ENCODE results near the gene GRK5. TPM values are rescaled to one million over a fixed set of nuclear protein-coding genes. Genes with fewer than 3 reads are reported as not detected.

GRK5 gene
- total RNA-seq, 1 experiment from 2014 or later, result 58.2 TPM

DNA sequence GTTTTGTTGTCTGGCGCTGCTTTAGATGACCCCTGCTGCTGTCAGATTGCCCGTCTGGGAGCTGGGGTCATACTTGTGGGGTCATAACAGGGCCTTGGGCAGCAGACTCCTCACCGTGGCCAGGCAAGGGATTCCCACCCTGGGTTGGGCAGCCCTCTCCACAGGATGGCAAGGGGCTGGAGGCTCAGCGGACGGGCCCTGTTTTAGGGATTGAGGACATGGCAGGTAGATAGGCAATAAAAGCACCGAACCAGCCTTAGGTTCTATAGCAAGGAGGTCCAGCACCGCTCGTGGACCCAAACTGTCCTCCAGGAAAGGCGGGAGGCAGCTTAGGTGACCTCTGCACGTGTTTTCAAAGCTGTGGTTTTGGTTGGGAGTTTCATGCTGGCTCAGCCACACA, 60.0 kb downstream of the GRK5 start:
- Histone ChIP-seq H3K27ac (ENCODE audit: low read depth, low read length, poor library complexity, severe bottlenecking) (peak overlapping the region; percentile 35), H3K4me3 (ENCODE audit: low read depth, low read length, poor library complexity, severe bottlenecking) (no peak overlapping the region), H3K27me3 (replicated peaks; ENCODE audit: insufficient read depth, low read depth, low read length, poor library complexity) (no peaks in the 10 kb centered on the region), H3K36me3 (ENCODE audit: insufficient read depth, low read length, poor library complexity, severe bottlenecking) (no peaks in the 10 kb centered on the region), H3K4me1 (ENCODE audit: insufficient read depth, low read length, poor library complexity, severe bottlenecking) (peaks cover 33% of the 10 kb centered on the region), H3K9me3 (ENCODE audit: low read depth, low read length, poor library complexity, severe bottlenecking) (no peaks in the 10 kb centered on the region)
- CTCF ChIA-PET, result no interaction called here
- no TSS peak for BruUV-seq (replicated peaks)
- no peak for DNase-seq (ENCODE audit: low spot score)
- TF ChIP-seq EZH2 (IDR thresholded peaks at IDR 0.05; ENCODE audit: borderline replicate concordance, low read depth, low read length, poor library complexity, severe bottlenecking), result no peak
- TF ChIP-seq, protein P1, sequence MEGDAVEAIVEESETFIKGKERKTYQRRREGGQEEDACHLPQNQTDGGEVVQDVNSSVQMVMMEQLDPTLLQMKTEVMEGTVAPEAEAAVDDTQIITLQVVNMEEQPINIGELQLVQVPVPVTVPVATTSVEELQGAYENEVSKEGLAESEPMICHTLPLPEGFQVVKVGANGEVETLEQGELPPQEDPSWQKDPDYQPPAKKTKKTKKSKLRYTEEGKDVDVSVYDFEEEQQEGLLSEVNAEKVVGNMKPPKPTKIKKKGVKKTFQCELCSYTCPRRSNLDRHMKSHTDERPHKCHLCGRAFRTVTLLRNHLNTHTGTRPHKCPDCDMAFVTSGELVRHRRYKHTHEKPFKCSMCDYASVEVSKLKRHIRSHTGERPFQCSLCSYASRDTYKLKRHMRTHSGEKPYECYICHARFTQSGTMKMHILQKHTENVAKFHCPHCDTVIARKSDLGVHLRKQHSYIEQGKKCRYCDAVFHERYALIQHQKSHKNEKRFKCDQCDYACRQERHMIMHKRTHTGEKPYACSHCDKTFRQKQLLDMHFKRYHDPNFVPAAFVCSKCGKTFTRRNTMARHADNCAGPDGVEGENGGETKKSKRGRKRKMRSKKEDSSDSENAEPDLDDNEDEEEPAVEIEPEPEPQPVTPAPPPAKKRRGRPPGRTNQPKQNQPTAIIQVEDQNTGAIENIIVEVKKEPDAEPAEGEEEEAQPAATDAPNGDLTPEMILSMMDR (conservative IDR thresholded peaks at IDR 0.05; ENCODE audit: low read depth, low read length), result no peak
- POLR2A ChIA-PET (ENCODE audit: low non-redundant PET), result no interaction called here
- intact Hi-C loops (cut with micrococcal nuclease; ENCODE audit: unreplicated experiment), result no loop called here

DNA sequence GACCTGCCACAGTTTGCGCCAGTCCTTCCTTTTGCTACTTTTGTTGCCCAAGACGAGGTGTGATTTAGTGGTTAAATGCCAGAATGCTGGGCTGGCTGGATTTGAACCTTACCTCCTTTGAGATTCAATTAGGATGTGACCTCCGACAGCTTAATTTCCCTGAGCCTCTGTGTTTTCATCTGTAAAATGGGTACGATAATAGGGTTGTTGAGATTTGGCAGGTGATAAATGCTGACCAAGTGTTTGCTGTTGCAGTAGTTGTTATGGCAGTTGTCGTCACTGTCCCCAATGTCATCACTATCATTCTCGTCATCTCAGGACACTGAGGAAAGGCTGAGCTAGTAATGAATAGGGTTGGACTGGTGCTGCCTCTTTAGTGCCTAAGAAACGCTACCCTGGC, 61.1 kb downstream of the GRK5 start:
- intact Hi-C loops (cut with micrococcal nuclease; ENCODE audit: unreplicated experiment), result no loop called here
- H3K9me3 ChIP-seq (ENCODE audit: low read depth, low read length, poor library complexity, severe bottlenecking), result no peaks in the 10 kb centered on the region
- POLR2A ChIA-PET (ENCODE audit: low non-redundant PET), result interaction anchor here (0.6 kb wide), 1 partner anchor 34 kb away, joined by 3 read pairs; no protein-coding TSS in a partner anchor
- no peaks in the 10 kb centered on the region for H3K36me3 ChIP-seq (ENCODE audit: insufficient read depth, low read length, poor library complexity, severe bottlenecking)
- no peak overlapping the region for H3K27ac ChIP-seq (ENCODE audit: low read depth, low read length, poor library complexity, severe bottlenecking)
- no peak for DNase-seq (ENCODE audit: low spot score)
- no peaks in the 10 kb centered on the region for H3K27me3 ChIP-seq (replicated peaks; ENCODE audit: insufficient read depth, low read depth, low read length, poor library complexity)
- BruUV-seq (replicated peaks), result no TSS peak
- TF ChIP-seq EZH2 (IDR thresholded peaks at IDR 0.05; ENCODE audit: borderline replicate concordance, low read depth, low read length, poor library complexity, severe bottlenecking), result no peak
- TF ChIP-seq, protein P1 (conservative IDR thresholded peaks at IDR 0.05; ENCODE audit: low read depth, low read length), result no peak
- CTCF ChIA-PET, result no interaction called here
- peaks cover 33% of the 10 kb centered on the region for H3K4me1 ChIP-seq (ENCODE audit: insufficient read depth, low read length, poor library complexity, severe bottlenecking)
- no peak overlapping the region for H3K4me3 ChIP-seq (ENCODE audit: low read depth, low read length, poor library complexity, severe bottlenecking)

DNA sequence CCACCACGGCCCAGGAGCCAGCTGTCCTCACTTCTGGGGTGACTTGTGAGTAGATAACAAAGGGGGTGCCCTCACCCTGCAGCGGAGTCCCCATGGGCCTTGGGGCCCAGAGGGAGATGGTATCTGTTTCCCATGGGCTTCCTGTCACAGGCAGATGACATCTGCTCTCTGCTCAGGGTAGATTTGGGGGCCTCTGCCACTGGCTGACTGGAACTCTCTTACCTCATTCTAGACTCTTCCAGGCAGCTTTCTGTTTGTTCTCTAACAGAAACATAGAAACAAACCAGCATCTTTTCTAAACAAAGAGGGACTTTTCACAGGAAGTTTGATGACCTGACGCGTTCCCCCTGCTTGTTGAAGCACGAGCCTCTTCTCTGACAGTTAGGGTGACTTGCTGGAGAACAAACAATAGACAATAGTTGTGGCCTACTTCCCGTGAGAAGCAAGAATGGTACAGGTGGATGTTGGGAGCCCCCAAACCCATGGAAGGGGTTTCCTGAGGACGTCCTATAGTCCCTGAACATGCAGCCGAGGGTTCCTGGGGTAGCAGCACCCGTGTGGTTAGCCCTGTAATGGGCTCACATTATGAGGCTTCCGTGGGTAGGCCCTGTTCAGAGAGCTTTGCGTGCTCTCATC, 61.6 kb downstream of the GRK5 start:
- ChIA-PET POLR2A (ENCODE audit: low non-redundant PET) (interaction anchor here (0.6 kb wide), 1 partner anchor 33 kb away, joined by 3 read pairs; no protein-coding TSS in a partner anchor), CTCF (no interaction called here)
- intact Hi-C loops (cut with micrococcal nuclease; ENCODE audit: unreplicated experiment), result no loop called here
- H3K27ac ChIP-seq (ENCODE audit: low read depth, low read length, poor library complexity, severe bottlenecking), result no peak overlapping the region
- DNase-seq (ENCODE audit: low spot score), result no peak
- H3K9me3 ChIP-seq (ENCODE audit: low read depth, low read length, poor library complexity, severe bottlenecking), result no peaks in the 10 kb centered on the region
- no TSS peak for BruUV-seq (replicated peaks)
- no peak overlapping the region for H3K4me3 ChIP-seq (ENCODE audit: low read depth, low read length, poor library complexity, severe bottlenecking)
- H3K4me1 ChIP-seq (ENCODE audit: insufficient read depth, low read length, poor library complexity, severe bottlenecking), result peaks cover 33% of the 10 kb centered on the region
- TF ChIP-seq, protein P1 (conservative IDR thresholded peaks at IDR 0.05; ENCODE audit: low read depth, low read length), result no peak
- TF ChIP-seq EZH2 (IDR thresholded peaks at IDR 0.05; ENCODE audit: borderline replicate concordance, low read depth, low read length, poor library complexity, severe bottlenecking), result no peak
- no peaks in the 10 kb centered on the region for H3K27me3 ChIP-seq (replicated peaks; ENCODE audit: insufficient read depth, low read depth, low read length, poor library complexity)
- no peaks in the 10 kb centered on the region for H3K36me3 ChIP-seq (ENCODE audit: insufficient read depth, low read length, poor library complexity, severe bottlenecking)
